Measurements from ENCODE around the gene LRIG1. TPM values are rescaled to one million over a fixed set of nuclear protein-coding genes. Genes with fewer than 3 reads are reported as not detected.

LRIG1 gene
- total and polyA plus RNA-seq, 2 of the 8 experiments (the other 6 are each of a cell fraction or from before 2014, with no cell fraction given) = 78.1 to 88.7 TPM

DNA sequence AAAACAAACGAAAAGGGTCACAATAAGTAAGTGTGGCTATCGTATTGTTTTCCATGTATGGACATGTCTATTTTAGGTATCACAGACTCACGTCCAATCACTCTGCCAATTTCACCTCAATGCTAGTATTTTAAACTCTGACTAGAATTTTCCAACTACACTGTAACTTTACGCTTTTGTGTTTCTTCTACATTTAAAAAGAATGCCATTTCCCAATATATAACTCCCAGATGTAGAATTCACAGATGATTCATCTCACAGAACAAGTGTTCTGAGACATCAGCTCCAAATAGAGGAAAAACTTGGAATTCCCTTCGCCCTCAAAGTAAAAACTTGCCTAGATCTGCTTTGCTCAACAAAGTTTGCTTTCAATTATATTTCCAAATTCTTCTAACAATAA is 14.2 kb downstream of the LRIG1 start:
- peaks cover 2 to 56% (median 39%) of the 10 kb centered on the region in 4 experiments for H3K4me1 ChIP-seq (replicated peaks in 1 of 4; ENCODE audit: control insufficient read depth in 3 of 4, insufficient read depth in 4 of 4, low read length in 3 of 4)
- no peak overlapping the region for H3K4me3 ChIP-seq (ENCODE audit: extremely low read depth in 1 of 4, insufficient read depth in 2 of 4, low read depth in 3 of 4, low read length in 4 of 4)
- H3K27ac ChIP-seq (ENCODE audit: low read depth, low read length) = no peak overlapping the region
- H2BK15ac ChIP-seq (ENCODE audit: low read length) = no peak overlapping the region
- H2BK12ac ChIP-seq (ENCODE audit: low read depth, low read length) = no peak overlapping the region
- H4K91ac ChIP-seq (replicated peaks; ENCODE audit: insufficient read length, low read length) = no peak overlapping the region
- no peak overlapping the region for H2BK120ac ChIP-seq (replicated peaks; ENCODE audit: low read depth, low read length)
- DNase-seq (ENCODE audit: low read depth in 1 of 2, low spot score in 2 of 2) (no peak), FAIRE-seq (no peak)
- H3K36me3 ChIP-seq (ENCODE audit: control insufficient read depth in 2 of 4, insufficient read depth in 4 of 4, low read length in 3 of 4) = no peaks in the 10 kb centered on the region
- H3K4me2 ChIP-seq (ENCODE audit: insufficient read depth in 1 of 2, low read depth in 2 of 2, low read length in 2 of 2) = no peak overlapping the region
- no peaks in the 10 kb centered on the region for H3K23me2 ChIP-seq (ENCODE audit: low read depth, low read length)
- peaks cover 22% of the 10 kb centered on the region for H3K79me1 ChIP-seq (ENCODE audit: low read depth, low read length)
- CTCF ChIA-PET (ENCODE audit: partially characterized antibody) = interaction anchor here (0.9 to 1.4 kb wide), 5 partner anchors 13 to 119 kb away, joined by 3 to 6 read pairs (median 3); no protein-coding TSS in a partner anchor
- H3K56ac ChIP-seq (replicated peaks; ENCODE audit: insufficient read length, low read depth, low read length) = no peak overlapping the region
- H3K79me2 ChIP-seq (ENCODE audit: control insufficient read depth in 1 of 2, insufficient read depth in 2 of 2, low read length in 2 of 2) = peaks cover 68 to 100% of the 10 kb centered on the region in 2 experiments
- no peak overlapping the region for H4K5ac ChIP-seq (ENCODE audit: insufficient read length, low read depth, low read length)
- no peaks in the 10 kb centered on the region for H3K27me3 ChIP-seq (replicated peaks in 1 of 4; ENCODE audit: control insufficient read depth in 3 of 4, extremely low read depth in 1 of 4, insufficient read depth in 3 of 4, low read length in 3 of 4)
- no peak overlapping the region for H2BK5ac ChIP-seq (ENCODE audit: low read depth, low read length)
- no peak overlapping the region for H3K4ac ChIP-seq (replicated peaks; ENCODE audit: insufficient read length, low read depth, low read length)
- H2BK20ac ChIP-seq (ENCODE audit: low read length) = no peak overlapping the region
- 92% methylated on average over 5 of the region's 5 CpGs; no CpG with 5 or more reads in 1 of the 2 experiments for WGBS, 2 experiments (ENCODE audit: extremely low coverage in 1 of 2, insufficient coverage in 1 of 2, insufficient read length in 1 of 2, insufficient replicate concordance in 2 of 2, low coverage in 1 of 2, low lambda C conversion rate in 2 of 2, missing lambda C conversion rate in 1 of 2)
- H3K9ac ChIP-seq (replicated peaks in 1 of 4; ENCODE audit: extremely low read depth in 1 of 4, low read depth in 3 of 4, low read length in 3 of 4) = no peak overlapping the region
- H4K8ac ChIP-seq (ENCODE audit: extremely low read depth, insufficient read depth, low read length) = no peak overlapping the region
- no peak overlapping the region for H2AFZ ChIP-seq (ENCODE audit: low read length)
- POLR2A ChIA-PET (ENCODE audit: partially characterized antibody) = interaction anchor here (1.6 kb wide), 1 partner anchor 12 kb away, joined by 6 read pairs; no protein-coding TSS in a partner anchor
- H3K14ac ChIP-seq (ENCODE audit: insufficient read length) = no peak overlapping the region
- no peak overlapping the region for H3K18ac ChIP-seq (ENCODE audit: extremely low read depth, low read length)
- H4K20me1 ChIP-seq (replicated peaks in 1 of 2; ENCODE audit: control insufficient read depth in 1 of 2, insufficient read depth in 2 of 2, low read length in 2 of 2) = peaks cover 11 to 31% of the 10 kb centered on the region in 2 experiments
- no peak overlapping the region for H2AK5ac ChIP-seq (ENCODE audit: low read depth, low read length)
- no peak overlapping the region for H3K23ac ChIP-seq (ENCODE audit: insufficient read length)
- TF ChIP-seq, protein P1, sequence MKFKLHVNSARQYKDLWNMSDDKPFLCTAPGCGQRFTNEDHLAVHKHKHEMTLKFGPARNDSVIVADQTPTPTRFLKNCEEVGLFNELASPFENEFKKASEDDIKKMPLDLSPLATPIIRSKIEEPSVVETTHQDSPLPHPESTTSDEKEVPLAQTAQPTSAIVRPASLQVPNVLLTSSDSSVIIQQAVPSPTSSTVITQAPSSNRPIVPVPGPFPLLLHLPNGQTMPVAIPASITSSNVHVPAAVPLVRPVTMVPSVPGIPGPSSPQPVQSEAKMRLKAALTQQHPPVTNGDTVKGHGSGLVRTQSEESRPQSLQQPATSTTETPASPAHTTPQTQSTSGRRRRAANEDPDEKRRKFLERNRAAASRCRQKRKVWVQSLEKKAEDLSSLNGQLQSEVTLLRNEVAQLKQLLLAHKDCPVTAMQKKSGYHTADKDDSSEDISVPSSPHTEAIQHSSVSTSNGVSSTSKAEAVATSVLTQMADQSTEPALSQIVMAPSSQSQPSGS (IDR thresholded peaks at IDR 0.05; ENCODE audit: low read length) = no peak
- TF ChIP-seq SIRT6 (IDR thresholded peaks at IDR 0.05; ENCODE audit: low read length) (no peak), GABPA (IDR thresholded peaks at IDR 0.05; ENCODE audit: borderline replicate concordance, insufficient read depth, low read length) (no peak)
- no peaks in the 10 kb centered on the region for H3K9me3 ChIP-seq (ENCODE audit: insufficient read depth in 2 of 2, low read depth in 1 of 2, low read length in 1 of 2)
